ENCODE results near the gene PI4K2A. TPM values are rescaled to one million over a fixed set of nuclear protein-coding genes. Genes with fewer than 3 reads are reported as not detected.

Gene PI4K2A
- total and polyA plus RNA-seq, 2 of the 13 experiments (the other 11 are each of a cell fraction or from before 2014, with no cell fraction given), result 10.9 to 14.3 TPM

- peak; percentile 20; the same call in 1 of the 2 replicates for TF ChIP-seq PAXIP1 (CRISPR knock-in tag; conservative IDR thresholded peaks at IDR 0.05)
- TF ChIP-seq NCOR1 (IDR thresholded peaks at IDR 0.05; ENCODE audit: borderline replicate concordance, low read length), result peak; percentile 40
- TF ChIP-seq RAD51 (IDR thresholded peaks at IDR 0.05; ENCODE audit: borderline replicate concordance), result no peak
- TF ChIP-seq ZNF431 (CRISPR knock-in tag; IDR thresholded peaks at IDR 0.05; ENCODE audit: borderline replicate concordance, low read depth), result no peak
- TF ChIP-seq ARID5B (CRISPR knock-in tag; IDR thresholded peaks at IDR 0.05), result peak; percentile 32; the same call in 1 of the 2 replicates
- 0 out of 2 replicates have a peak, but pooled peaks have one; percentile 29 for TF ChIP-seq AHDC1 (CRISPR knock-in tag; IDR thresholded peaks at IDR 0.05; ENCODE audit: borderline replicate concordance)
- 0 out of 2 replicates have a peak, but pooled peaks have one; percentile 14 for TF ChIP-seq ATF1 (CRISPR knock-in tag; IDR thresholded peaks at IDR 0.05)
- TF ChIP-seq CEBPB (IDR thresholded peaks at IDR 0.05; ENCODE audit: borderline replicate concordance, low read depth, low read length), result peak; percentile 90
- peak; percentile 88 for TF ChIP-seq TFAP4 (IDR thresholded peaks at IDR 0.05; ENCODE audit: borderline replicate concordance, low read depth)
- TF ChIP-seq CEBPG (CRISPR knock-in tag; IDR thresholded peaks at IDR 0.05), result peak; percentile 65
- 0 out of 2 replicates have a peak, but pooled peaks have one; percentile 26 for TF ChIP-seq DPF2 (CRISPR knock-in tag; IDR thresholded peaks at IDR 0.05; ENCODE audit: borderline replicate concordance, low read depth)
- no peak for TF ChIP-seq SOX6 (IDR thresholded peaks at IDR 0.05)
- TF ChIP-seq SOX6 (CRISPR knock-in tag; IDR thresholded peaks at IDR 0.05), result peak; percentile 22; the same call in 1 of the 2 replicates
- peak; percentile 84 for TF ChIP-seq HNF4A (CRISPR knock-in tag; IDR thresholded peaks at IDR 0.05)
- no peak for TF ChIP-seq FOXO1 (CRISPR knock-in tag; IDR thresholded peaks at IDR 0.05)
- no peak for TF ChIP-seq STAG1 (CRISPR knock-in tag; IDR thresholded peaks at IDR 0.05)
Measured at GRCh38 chr10:97664282-97664850, 23.9 kb downstream of the PI4K2A start (continued).
